ENCODE results near the gene EGR1. TPM values are rescaled to one million over a fixed set of nuclear protein-coding genes. Genes with fewer than 3 reads are reported as not detected.

The EGR1 gene
- total and polyA plus RNA-seq, 2 of the 4 experiments (the other 2 are of a cell fraction), result 2.9 to 104 TPM

- peak; percentile 45 for ATAC-seq (ENCODE audit: low read depth)
- peak overlapping the region; percentile 39; the same call in 1 of the 2 replicates for H2BK20ac ChIP-seq (ENCODE audit: low read depth, low read length)
- peak overlapping the region; percentile 91 for H2BK120ac ChIP-seq (ENCODE audit: low read depth, low read length)
- no peaks in the 10 kb centered on the region for H3K9me3 ChIP-seq (ENCODE audit: control insufficient read depth, insufficient read depth, low read length)
- H3K79me1 ChIP-seq (ENCODE audit: low read depth in 1 of 2, low read length in 2 of 2), result peaks cover 13 to 36% of the 10 kb centered on the region in 2 experiments
- peaks cover 14% of the 10 kb centered on the region; the same call in 1 of the 2 replicates for H3K9me1 ChIP-seq (ENCODE audit: insufficient read depth, low read length)
- peaks cover 12% of the 10 kb centered on the region; the same call in 1 of the 2 replicates for H3K4me1 ChIP-seq (ENCODE audit: control insufficient read depth, insufficient read depth, low read length)
- no peaks in the 10 kb centered on the region for H3K27me3 ChIP-seq (ENCODE audit: control insufficient read depth, insufficient read depth, low read length)
- peak overlapping the region; percentile 98 for H2AK9ac ChIP-seq (replicated peaks; ENCODE audit: low read depth, low read length, poor library complexity)
- peak overlapping the region; percentile 88 for H4K91ac ChIP-seq (ENCODE audit: insufficient read depth, low read depth, low read length)
- H4K5ac ChIP-seq (ENCODE audit: low read depth, low read length), result peak overlapping the region; percentile 51
- peak overlapping the region; percentile 66 for H3K4me3 ChIP-seq (ENCODE audit: insufficient read depth, low read depth, low read length)
- H3K4ac ChIP-seq (ENCODE audit: low read depth, low read length), result peak overlapping the region; percentile 97
- intact Hi-C loops (cut with micrococcal nuclease), result loop anchor here (1.0 kb wide), 2 partner anchors 14 to 79 kb away; partner anchors contain the start of gene ETF1
- peak overlapping the region; percentile 88 for H3K56ac ChIP-seq (ENCODE audit: extremely low read depth, insufficient read depth, low read length)
- peak overlapping the region; percentile 86 to 95 for H4K8ac ChIP-seq (ENCODE audit: low read depth in 2 of 2, low read length in 2 of 2)
- H4K20me1 ChIP-seq (ENCODE audit: insufficient read depth, low read length), result peaks cover 36% of the 10 kb centered on the region
- H2AK5ac ChIP-seq (ENCODE audit: low read depth, low read length), result peak overlapping the region; percentile 87
- H3K27ac ChIP-seq (ENCODE audit: insufficient read depth, low read length), result peak overlapping the region; percentile 94
- ChIA-PET POLR2A (ENCODE audit: unreplicated experiment) (no interaction called here), CTCF (interaction anchor here (0.7 to 2.2 kb wide), 6 partner anchors 9 to 84 kb away, joined by 3 to 10 read pairs (median 4); no protein-coding TSS in a partner anchor)
- peak overlapping the region; percentile 96; the same call in 1 of the 2 replicates for H3K23ac ChIP-seq (ENCODE audit: low read depth, low read length)
- no TSS peak for BruUV-seq (replicated peaks)
- whole genome bisulfite sequencing, 2 experiments (ENCODE audit: extremely low coverage in 2 of 2, insufficient read length in 1 of 2), result 2% methylated on average over 17 of the region's 34 CpGs; no CpG with 5 or more reads in 1 of the 2 experiments
- peak overlapping the region; percentile 84 for H3K14ac ChIP-seq (replicated peaks; ENCODE audit: low read depth, low read length)
- peak overlapping the region; percentile 100 for H2AFZ ChIP-seq (replicated peaks; ENCODE audit: low read length, poor library complexity)
- DNase-seq, result peak; percentile 93
- peak overlapping the region; percentile 95 for H2BK5ac ChIP-seq (ENCODE audit: low read depth, low read length, poor library complexity, severe bottlenecking)
- peak overlapping the region; percentile 64 for H3K18ac ChIP-seq (ENCODE audit: low read depth, low read length)
- peak overlapping the region; percentile 79 for H3K4me2 ChIP-seq (ENCODE audit: low read depth, low read length)
- peak overlapping the region; percentile 48; the same call in 1 of the 3 replicates for H2BK15ac ChIP-seq (ENCODE audit: low read depth, low read length)
- in situ Hi-C loops (cut with MboI; ENCODE audit: low sequenced_read_pairs), result no loop called here
- H3K36me3 ChIP-seq (ENCODE audit: control insufficient read depth, insufficient read depth, low read length), result peaks cover 18% of the 10 kb centered on the region
- peak overlapping the region; percentile 86 for H3K9ac ChIP-seq (ENCODE audit: low read depth, low read length)
- TF ChIP-seq SMC3 (IDR thresholded peaks at IDR 0.05; ENCODE audit: low read depth, low read length), result peak; percentile 17; the same call in 1 of the 2 replicates
- TF ChIP-seq CHD1 (IDR thresholded peaks at IDR 0.05; ENCODE audit: low read depth, low read length), result no peak
- TF ChIP-seq BHLHE40 (IDR thresholded peaks at IDR 0.05; ENCODE audit: low read depth, low read length), result peak; percentile 38; the same call in 1 of the 2 replicates
- dilution Hi-C loops (cut with HindIII; ENCODE audit: low sequenced_read_pairs, unreplicated experiment), result no loop called here
These were observed 1.3 kb upstream of the EGR1 start for GRCh38 chr5:138464008-138464387.

Measured in IMR-90 (cell line).